ENCODE measurements around the gene DAGLA. TPM values are rescaled to one million over a fixed set of nuclear protein-coding genes. Genes with fewer than 3 reads are reported as not detected.

The DAGLA gene
- polyA plus RNA-seq, 1 experiment, result 2.5 TPM

- ChIA-PET CTCF (no interaction called here), POLR2A (no interaction called here)
- peaks cover 12% of the 10 kb centered on the region for H3K36me3 ChIP-seq (ENCODE audit: control insufficient read depth, insufficient read depth, low read length)
- TF ChIP-seq, protein P1, sequence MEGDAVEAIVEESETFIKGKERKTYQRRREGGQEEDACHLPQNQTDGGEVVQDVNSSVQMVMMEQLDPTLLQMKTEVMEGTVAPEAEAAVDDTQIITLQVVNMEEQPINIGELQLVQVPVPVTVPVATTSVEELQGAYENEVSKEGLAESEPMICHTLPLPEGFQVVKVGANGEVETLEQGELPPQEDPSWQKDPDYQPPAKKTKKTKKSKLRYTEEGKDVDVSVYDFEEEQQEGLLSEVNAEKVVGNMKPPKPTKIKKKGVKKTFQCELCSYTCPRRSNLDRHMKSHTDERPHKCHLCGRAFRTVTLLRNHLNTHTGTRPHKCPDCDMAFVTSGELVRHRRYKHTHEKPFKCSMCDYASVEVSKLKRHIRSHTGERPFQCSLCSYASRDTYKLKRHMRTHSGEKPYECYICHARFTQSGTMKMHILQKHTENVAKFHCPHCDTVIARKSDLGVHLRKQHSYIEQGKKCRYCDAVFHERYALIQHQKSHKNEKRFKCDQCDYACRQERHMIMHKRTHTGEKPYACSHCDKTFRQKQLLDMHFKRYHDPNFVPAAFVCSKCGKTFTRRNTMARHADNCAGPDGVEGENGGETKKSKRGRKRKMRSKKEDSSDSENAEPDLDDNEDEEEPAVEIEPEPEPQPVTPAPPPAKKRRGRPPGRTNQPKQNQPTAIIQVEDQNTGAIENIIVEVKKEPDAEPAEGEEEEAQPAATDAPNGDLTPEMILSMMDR (IDR thresholded peaks at IDR 0.05; ENCODE audit: insufficient read depth, low read depth, low read length), result no peak
- no peak for DNase-seq (ENCODE audit: low read depth)
- no peaks in the 10 kb centered on the region for H3K27me3 ChIP-seq (ENCODE audit: control insufficient read depth, insufficient read depth, low read length)
- H3K4me3 ChIP-seq (ENCODE audit: low read depth, low read length), result no peak overlapping the region
These were observed 47.2 kb downstream of the DAGLA start for GRCh38 chr11:61727401-61727811.

DNA sequence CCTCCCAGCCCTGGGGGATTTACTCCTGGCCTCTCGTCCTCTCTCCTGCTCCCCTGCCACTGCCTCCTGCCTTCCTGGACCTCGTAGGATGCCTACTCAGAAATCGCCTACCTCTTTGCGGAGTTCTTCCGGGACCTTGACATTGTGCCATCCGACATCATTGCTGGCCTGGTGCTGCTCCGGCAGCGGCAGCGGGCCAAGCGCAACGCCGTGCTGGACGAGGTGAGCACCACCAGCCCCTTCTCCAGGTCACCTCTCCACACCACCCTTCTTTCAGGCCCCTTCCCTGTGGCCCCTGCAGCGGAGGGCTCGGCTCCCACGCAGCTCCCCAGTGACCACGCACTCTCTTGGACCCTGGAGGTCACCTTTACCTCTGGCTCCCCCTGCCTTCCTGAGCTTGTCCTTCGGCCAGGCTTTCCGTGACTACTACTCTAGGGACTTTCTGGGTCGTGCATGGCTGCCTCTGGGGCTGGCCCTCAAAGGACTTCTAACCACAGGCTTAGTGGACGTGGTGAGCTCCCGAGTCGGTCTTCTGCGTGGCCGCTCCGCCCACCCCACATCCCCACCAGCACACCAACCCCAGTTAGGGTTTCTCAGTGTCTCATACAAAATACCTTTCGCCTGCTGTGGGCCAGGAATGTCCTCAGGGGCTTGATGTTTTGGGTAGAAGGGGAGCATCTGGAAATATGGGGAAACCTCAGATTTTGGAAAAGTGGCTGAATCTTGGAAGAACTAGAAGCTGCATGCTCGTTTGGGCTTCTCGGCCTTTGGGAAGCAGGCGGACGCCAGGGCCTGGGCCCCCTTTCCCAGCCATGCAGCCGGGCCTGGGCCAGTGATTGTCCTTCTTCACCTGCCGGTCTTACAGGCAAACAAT lies 48.1 kb downstream of the DAGLA start:
- TF ChIP-seq, protein P1 (IDR thresholded peaks at IDR 0.05; ENCODE audit: insufficient read depth, low read depth, low read length), result no peak
- Histone ChIP-seq H3K4me3 (ENCODE audit: low read depth, low read length) (no peak overlapping the region), H3K36me3 (ENCODE audit: control insufficient read depth, insufficient read depth, low read length) (peaks cover 9% of the 10 kb centered on the region), H3K27me3 (ENCODE audit: control insufficient read depth, insufficient read depth, low read length) (no peaks in the 10 kb centered on the region)
- no peak for DNase-seq (ENCODE audit: low read depth)
- POLR2A ChIA-PET, result no interaction called here
- CTCF ChIA-PET, result interaction anchor here (0.6 to 1.3 kb wide), 6 partner anchors 30 to 104 kb away, joined by 3 to 4 read pairs (median 3); no protein-coding TSS in a partner anchor

DNA sequence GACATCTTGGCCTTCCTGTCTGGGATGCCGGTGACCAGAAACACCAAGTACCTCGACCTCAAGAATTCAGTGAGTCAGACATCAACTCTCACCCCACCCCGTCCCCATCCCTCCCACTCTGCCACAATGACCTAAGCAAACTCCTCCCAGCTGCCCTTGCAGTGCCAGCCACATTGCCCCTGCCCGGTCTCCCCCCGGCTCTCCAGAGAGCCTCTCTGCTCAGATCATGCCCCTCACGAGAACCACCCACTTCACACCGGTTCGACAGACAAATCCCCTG lies 48.7 kb downstream of the DAGLA start:
- H3K36me3 ChIP-seq (ENCODE audit: control insufficient read depth, insufficient read depth, low read length), result peaks cover 8% of the 10 kb centered on the region
- POLR2A ChIA-PET, result no interaction called here
- CTCF ChIA-PET, result interaction anchor here (0.6 to 1.3 kb wide), 7 partner anchors 19 to 105 kb away, joined by 3 to 4 read pairs (median 3); no protein-coding TSS in a partner anchor
- no peak for DNase-seq (ENCODE audit: low read depth)
- H3K4me3 ChIP-seq (ENCODE audit: low read depth, low read length), result no peak overlapping the region
- no peaks in the 10 kb centered on the region for H3K27me3 ChIP-seq (ENCODE audit: control insufficient read depth, insufficient read depth, low read length)
- TF ChIP-seq, protein P1 (IDR thresholded peaks at IDR 0.05; ENCODE audit: insufficient read depth, low read depth, low read length), result no peak

DNA sequence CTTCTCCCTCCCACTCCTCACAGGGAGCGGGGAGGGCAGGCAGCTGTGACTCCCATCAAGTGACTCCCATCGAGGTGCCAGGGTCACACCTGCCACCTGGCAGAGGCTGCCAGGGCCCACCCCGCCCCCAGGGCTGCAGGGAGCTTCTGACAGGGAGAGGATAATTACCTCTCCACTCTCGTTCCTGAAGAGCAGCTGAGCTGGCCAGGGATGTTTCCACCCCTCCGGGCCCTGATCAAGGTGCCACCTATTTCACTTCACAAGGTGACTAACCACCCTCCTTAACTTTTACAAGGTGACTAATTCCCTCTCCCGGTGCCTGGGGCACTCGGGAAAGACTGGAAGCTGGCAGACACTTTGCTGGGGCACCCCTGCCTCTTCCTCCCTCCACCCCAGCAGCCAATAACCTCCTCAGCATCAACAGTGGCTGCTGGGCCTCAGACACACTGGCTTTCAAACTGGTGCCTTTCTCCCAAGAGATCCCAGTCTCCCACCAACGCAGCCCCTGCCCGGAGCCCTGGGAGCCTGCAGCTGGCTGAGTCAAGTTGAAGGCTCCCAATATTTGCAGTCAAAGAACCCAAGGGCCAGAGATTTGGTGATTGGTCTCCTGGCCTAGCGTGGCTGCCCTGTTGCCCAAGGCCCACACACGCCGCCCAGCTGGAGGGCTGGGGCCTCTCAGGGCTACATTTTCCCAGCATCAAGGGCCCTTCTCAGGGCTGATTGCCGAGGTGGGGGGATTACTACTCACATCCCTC lies 50.2 kb downstream of the DAGLA start:
- H3K36me3 ChIP-seq (ENCODE audit: control insufficient read depth, insufficient read depth, low read length), result peaks cover 11% of the 10 kb centered on the region
- H3K27me3 ChIP-seq (ENCODE audit: control insufficient read depth, insufficient read depth, low read length), result no peaks in the 10 kb centered on the region
- POLR2A ChIA-PET, result no interaction called here
- TF ChIP-seq, protein P1 (IDR thresholded peaks at IDR 0.05; ENCODE audit: insufficient read depth, low read depth, low read length), result no peak
- no peak for DNase-seq (ENCODE audit: low read depth)
- H3K4me3 ChIP-seq (ENCODE audit: low read depth, low read length), result no peak overlapping the region
- CTCF ChIA-PET, result interaction anchor here (0.8 to 1.1 kb wide), 2 partner anchors 17 to 61 kb away, joined by 3 read pairs; no protein-coding TSS in a partner anchor

All from BJ (cell line).